ENCODE data around the gene FERMT1. TPM values are rescaled to one million over a fixed set of nuclear protein-coding genes. Genes with fewer than 3 reads are reported as not detected.
"Not testable (repeated sequence)": the region's sequence is repeated elsewhere in the genome, so short reads cannot be mapped to it uniquely, and the experiment has no call there.

Gene FERMT1
- total RNA-seq, 2 donors from 2014 or later: 0.34 to 0.37 TPM

DNA sequence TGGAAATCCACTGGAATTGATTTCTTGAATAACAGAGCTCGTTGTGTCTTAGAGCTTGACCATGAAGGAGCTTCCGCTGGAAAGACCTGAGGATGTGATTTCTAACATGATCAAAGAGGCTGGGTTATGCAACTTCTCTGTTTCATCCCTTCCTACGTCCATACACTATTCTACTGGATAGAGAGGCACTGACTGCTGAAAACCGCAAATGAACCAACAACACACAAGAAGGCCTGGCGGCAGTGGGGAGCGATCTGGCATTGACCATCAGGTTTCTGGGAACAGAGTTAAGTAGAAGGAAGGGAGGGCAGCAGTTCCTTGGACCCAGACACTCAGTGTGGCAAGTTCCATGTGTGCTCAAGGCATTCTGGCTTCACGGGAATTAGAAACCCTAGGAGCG is 82.3 kb downstream of the FERMT1 start:
- DNase-seq (no peak), ATAC-seq (replicated peaks in 1 of 2) (no peak)
- Mint-ChIP-seq H3K9me3 (no peaks in the 10 kb centered on the region), H3K4me3 (no peak overlapping the region), H3K27me3 (ENCODE audit: low read depth) (no peaks in the 10 kb centered on the region), H3K27ac (no peak overlapping the region), H3K4me1 (ENCODE audit: low read depth) (no peaks in the 10 kb centered on the region), H3K36me3 (ENCODE audit: insufficient read depth in 2 of 2) (peaks cover 4 to 12% of the 10 kb centered on the region in 2 donors)

DNA sequence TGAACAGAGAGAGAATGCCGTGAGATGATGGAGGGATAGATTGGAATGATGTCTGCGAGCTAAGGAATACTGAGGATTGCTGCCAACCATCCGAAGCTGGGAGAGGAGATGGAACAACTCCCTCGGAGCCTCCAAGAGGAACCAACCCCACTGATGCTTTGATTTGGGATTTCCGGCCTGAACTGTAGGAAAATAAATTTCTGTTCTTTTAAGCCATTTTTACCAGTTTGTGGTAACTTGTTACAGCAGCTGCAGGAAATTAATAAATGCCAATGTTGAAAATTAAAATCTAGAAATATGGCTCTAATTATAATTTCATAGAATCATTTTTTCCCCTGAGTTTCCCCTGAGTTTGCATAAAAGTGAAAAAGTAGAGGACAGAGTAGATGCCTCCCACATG is 83.1 kb downstream of the FERMT1 start:
- ATAC-seq (replicated peaks in 1 of 2) (no peak), DNase-seq (no peak)
- no peaks in the 10 kb centered on the region for H3K9me3 Mint-ChIP-seq
- no peak overlapping the region for H3K4me3 Mint-ChIP-seq
- no peak overlapping the region for H3K27ac Mint-ChIP-seq
- H3K27me3 Mint-ChIP-seq (ENCODE audit: low read depth): no peaks in the 10 kb centered on the region
- peaks cover 4 to 13% of the 10 kb centered on the region in 2 donors for H3K36me3 Mint-ChIP-seq (ENCODE audit: insufficient read depth in 2 of 2)
- no peaks in the 10 kb centered on the region for H3K4me1 Mint-ChIP-seq (ENCODE audit: low read depth)

DNA sequence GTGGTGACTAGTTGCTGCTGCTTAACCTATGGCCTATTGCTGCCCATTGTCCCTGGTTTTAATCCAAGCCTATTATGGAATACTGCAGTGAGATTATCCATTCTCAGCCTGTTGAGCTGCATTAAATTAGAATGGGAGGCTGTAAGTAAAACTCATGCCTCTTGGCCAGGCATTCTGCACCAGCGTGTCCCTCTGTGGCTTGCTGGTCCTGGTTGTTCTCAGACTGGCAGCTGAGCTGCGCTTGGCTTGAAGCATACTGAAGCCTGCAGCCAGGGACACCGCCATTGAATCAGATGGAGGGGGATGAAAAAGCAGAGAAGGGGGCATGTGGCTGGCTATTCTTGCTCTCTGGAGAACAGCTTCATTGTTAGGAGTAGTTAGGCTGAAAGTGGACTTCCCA is 84.6 kb downstream of the FERMT1 start:
- H3K9me3 Mint-ChIP-seq: no peaks in the 10 kb centered on the region
- DNase-seq (no peak), ATAC-seq (replicated peaks in 1 of 2) (no peak)
- H3K27me3 Mint-ChIP-seq (ENCODE audit: low read depth): no peaks in the 10 kb centered on the region
- no peak overlapping the region for H3K4me3 Mint-ChIP-seq
- peaks cover 9 to 16% of the 10 kb centered on the region in 2 donors for H3K36me3 Mint-ChIP-seq (ENCODE audit: insufficient read depth in 2 of 2)
- H3K27ac Mint-ChIP-seq: no peak overlapping the region
- H3K4me1 Mint-ChIP-seq (ENCODE audit: low read depth): no peaks in the 10 kb centered on the region

DNA sequence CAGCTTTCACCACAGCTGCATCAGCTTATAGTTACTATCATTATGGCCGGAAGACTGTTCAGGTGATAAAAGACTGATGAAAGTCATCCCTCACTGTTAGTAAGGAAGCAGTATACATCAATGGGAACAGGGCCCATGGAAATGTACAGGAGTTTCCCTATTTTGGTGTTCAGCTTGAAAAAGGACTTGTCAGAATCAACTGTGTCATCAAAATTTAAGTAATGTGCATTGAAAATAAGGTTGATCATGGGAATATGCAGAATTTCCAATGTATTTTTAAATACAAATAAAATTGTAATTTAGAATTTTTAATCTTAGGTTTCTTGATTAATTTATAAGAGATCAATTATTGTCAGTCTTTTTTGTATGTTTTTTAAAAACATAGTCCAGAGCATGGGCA is 85.7 kb downstream of the FERMT1 start:
- DNase-seq: no peak
- no peaks in the 10 kb centered on the region for H3K4me1 Mint-ChIP-seq (ENCODE audit: low read depth)

DNA sequence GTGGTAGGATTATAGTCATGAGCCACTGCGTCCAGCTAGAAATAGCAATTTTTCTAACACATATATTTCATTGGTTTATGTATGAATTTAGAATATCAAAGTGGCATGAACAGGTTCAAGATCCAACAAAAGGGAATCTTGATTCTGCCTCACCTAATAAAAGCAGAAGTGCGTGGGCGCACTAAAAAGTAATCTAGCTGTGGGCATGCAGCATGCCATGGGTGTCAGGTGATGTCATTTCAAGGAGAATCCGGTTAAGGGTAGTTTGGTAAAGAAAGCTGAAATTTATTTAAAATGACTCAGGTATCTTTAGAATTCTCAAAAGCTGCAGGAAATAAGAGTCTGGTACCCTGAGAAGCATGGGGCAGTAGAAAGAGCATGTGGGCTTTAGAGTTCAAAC is 86.6 kb downstream of the FERMT1 start:
- ATAC-seq (replicated peaks in 1 of 2): no peak
- H3K9me3 Mint-ChIP-seq: no peaks in the 10 kb centered on the region
- H3K27ac Mint-ChIP-seq: no peak overlapping the region
- no peaks in the 10 kb centered on the region for H3K27me3 Mint-ChIP-seq (ENCODE audit: low read depth)
- DNase-seq: no peak
- H3K36me3 Mint-ChIP-seq (ENCODE audit: insufficient read depth in 2 of 2): peaks cover 9 to 19% of the 10 kb centered on the region in 2 donors
- no peak overlapping the region for H3K4me3 Mint-ChIP-seq
- no peaks in the 10 kb centered on the region for H3K4me1 Mint-ChIP-seq (ENCODE audit: low read depth)

More for the DNA sequence above, 85.7 kb downstream of the FERMT1 start:
- H3K9me3 Mint-ChIP-seq: no peaks in the 10 kb centered on the region
- no peak overlapping the region for H3K27ac Mint-ChIP-seq
- no peak overlapping the region for H3K4me3 Mint-ChIP-seq
- H3K36me3 Mint-ChIP-seq (ENCODE audit: insufficient read depth in 2 of 2): peaks cover 9 to 16% of the 10 kb centered on the region in 2 donors
- H3K27me3 Mint-ChIP-seq (ENCODE audit: low read depth): no peaks in the 10 kb centered on the region
- ATAC-seq (replicated peaks in 1 of 2): no peak

DNA sequence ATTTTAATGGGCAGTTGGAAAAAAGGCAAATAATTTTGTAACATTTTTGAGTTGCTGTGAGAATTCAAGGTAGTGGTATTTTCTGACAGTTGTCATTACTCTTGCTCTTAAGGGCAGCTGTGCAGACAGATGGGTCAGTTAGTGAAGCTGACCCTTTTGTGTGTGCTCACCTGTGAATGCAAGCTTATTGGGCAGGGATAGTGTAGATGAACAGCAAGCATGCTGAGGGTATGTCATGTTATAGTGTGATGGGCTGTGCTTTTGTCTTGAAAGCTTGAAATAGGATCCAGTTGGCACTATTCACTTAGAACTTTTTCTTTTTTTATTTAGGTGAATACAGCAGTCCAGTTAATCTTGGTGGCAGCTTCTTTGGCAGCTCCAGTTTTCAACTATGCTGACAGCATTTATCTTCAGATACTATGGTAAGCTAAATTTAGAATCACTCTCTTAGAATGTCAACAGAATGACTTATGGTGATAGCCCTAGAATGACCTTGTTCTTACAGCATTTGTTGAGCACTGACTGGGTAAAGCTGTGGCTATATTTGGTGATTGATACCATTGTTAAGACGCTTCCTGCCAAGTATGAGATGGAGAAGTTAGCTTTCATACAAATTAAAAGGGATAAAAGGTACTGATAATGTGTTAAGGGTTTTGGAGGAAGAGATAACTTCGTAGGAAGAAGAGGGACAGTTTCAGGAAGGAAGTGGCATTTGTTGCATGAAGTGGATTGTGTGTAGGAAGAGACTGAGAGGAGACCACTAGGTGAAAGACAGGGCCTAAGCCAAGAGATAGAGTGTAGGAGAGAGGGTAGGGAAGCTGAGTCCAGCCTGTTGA is 88.5 kb downstream of the FERMT1 start:
- ATAC-seq (replicated peaks in 1 of 2) (no peak), DNase-seq (no peak)
- Mint-ChIP-seq H3K27me3 (ENCODE audit: low read depth) (no peaks in the 10 kb centered on the region), H3K4me3 (no peak overlapping the region), H3K4me1 (ENCODE audit: low read depth) (peaks cover 8% of the 10 kb centered on the region), H3K9me3 (no peaks in the 10 kb centered on the region), H3K27ac (peak overlapping the region; percentile 15), H3K36me3 (ENCODE audit: insufficient read depth in 2 of 2) (peaks cover 6 to 12% of the 10 kb centered on the region in 2 donors)

DNA sequence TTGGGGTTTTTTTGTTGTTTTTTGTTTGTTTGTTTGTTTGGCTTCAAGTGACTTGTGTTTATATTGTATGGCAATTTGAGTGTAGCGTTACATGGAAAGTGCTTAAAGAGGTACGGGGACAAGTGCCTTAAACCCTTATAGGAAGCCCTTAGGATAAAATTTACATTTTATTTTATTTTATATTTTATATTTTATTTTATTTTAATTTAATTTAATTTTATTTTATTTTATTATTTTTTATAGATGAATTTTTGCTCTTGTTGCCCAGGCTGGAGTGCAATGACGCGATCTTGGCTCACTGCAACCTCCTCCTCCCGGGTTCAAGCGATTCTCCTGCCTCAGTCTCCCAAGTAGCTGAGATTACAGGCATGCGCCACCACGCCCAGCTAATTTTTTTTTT is 89.9 kb downstream of the FERMT1 start:
- peaks cover 15% of the 10 kb centered on the region for H3K4me1 Mint-ChIP-seq (ENCODE audit: low read depth)
- DNase-seq; ATAC-seq (replicated peaks in 1 of 2); H3K4me3 Mint-ChIP-seq; H3K27ac Mint-ChIP-seq; H3K27me3 Mint-ChIP-seq (ENCODE audit: low read depth); H3K9me3 Mint-ChIP-seq: not testable (repeated sequence)
- H3K36me3 Mint-ChIP-seq (ENCODE audit: insufficient read depth in 2 of 2): peaks cover 6 to 14% of the 10 kb centered on the region in 2 donors

DNA sequence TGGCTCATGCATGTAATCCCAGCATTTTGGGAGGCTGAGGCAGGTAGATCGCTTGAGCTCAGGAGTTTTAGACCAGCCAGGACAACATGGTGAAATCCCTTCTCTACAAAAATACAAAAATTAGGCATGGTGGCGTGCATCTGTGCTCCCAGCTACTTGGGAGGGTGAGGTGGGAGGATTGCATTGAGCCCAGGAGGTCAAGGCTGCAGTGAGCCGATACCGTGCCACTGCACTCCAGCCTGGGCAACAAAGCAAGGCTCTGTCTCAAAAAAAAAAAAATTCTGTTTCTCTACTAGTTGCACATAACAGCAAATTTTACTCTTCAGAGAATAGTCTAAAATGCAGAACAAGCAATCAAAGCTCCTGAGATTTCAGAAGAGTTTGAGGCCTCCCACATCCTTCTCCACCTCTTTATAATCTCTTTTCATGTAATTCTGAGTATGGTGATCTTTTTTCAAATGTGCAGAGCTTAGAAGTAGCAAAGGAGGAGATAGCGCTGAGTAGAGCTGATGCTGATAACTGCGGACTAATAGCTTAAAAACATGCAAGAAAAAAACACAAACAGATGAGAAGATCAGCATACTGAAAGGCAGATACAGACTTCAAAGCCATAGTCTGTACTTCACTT is 92.3 kb downstream of the FERMT1 start:
- Mint-ChIP-seq H3K36me3 (ENCODE audit: insufficient read depth in 2 of 2) (peaks cover 7 to 15% of the 10 kb centered on the region in 2 donors), H3K9me3 (no peaks in the 10 kb centered on the region), H3K27ac (no peak overlapping the region), H3K27me3 (ENCODE audit: low read depth) (no peaks in the 10 kb centered on the region), H3K4me1 (ENCODE audit: low read depth) (peaks cover 22% of the 10 kb centered on the region), H3K4me3 (no peak overlapping the region)
- DNase-seq (no peak), ATAC-seq (replicated peaks in 1 of 2) (no peak)

DNA sequence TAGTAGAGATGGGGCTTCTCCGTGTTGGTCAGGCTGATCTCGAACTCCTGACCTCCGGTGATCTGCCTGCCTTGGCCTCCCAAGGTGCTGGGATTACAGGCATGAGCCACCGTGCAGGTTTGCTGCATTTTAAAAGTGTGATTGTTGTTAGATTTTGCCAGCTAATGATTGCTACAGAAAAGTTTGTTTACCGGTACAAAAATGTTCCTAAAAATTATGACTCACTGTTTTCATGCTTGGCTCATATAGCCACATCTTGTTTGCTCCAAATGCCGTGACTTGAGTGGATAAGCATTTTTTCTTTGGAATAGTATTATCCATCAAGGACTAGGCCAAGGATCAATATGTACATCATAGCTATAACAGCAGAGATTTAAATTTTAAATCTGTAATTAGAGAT is 93.3 kb downstream of the FERMT1 start:
- Mint-ChIP-seq H3K36me3 (ENCODE audit: insufficient read depth in 2 of 2) (peaks cover 7 to 23% of the 10 kb centered on the region in 2 donors), H3K9me3 (no peaks in the 10 kb centered on the region)
- no peak for ATAC-seq (replicated peaks in 1 of 2)

DNA sequence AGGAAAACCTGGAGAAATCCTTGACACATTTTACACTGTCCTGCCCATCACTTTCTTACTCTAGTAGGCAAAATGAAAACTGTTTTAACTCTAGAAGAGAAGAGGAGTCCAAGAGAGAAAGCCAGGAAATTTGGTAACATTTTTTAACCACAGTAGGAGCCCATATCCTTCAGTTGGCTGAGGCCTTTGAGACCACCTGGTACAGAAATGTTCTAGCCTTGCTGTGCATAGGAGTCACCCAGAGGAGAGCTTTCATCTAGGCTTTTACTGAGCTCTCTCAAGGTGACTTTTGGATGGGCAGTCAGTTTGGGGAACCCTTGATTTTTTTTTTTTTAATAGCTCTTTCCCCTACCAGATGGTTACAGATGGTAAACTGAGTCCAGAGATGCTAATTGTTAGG is 94.0 kb downstream of the FERMT1 start:
- H3K27me3 Mint-ChIP-seq (ENCODE audit: low read depth): no peaks in the 10 kb centered on the region
- DNase-seq: no peak
- no peak overlapping the region for H3K4me3 Mint-ChIP-seq
- H3K27ac Mint-ChIP-seq: peak overlapping the region; percentile 42
- peaks cover 9 to 26% of the 10 kb centered on the region in 2 donors for H3K36me3 Mint-ChIP-seq (ENCODE audit: insufficient read depth in 2 of 2)
- H3K9me3 Mint-ChIP-seq: no peaks in the 10 kb centered on the region
- ATAC-seq (replicated peaks in 1 of 2): no peak
- H3K4me1 Mint-ChIP-seq (ENCODE audit: low read depth): peaks cover 30% of the 10 kb centered on the region

More for the DNA sequence above, 93.3 kb downstream of the FERMT1 start:
- Mint-ChIP-seq H3K27me3 (ENCODE audit: low read depth) (no peaks in the 10 kb centered on the region), H3K4me1 (ENCODE audit: low read depth) (peaks cover 26% of the 10 kb centered on the region), H3K27ac (no peak overlapping the region), H3K4me3 (no peak overlapping the region)
- no peak for DNase-seq

DNA sequence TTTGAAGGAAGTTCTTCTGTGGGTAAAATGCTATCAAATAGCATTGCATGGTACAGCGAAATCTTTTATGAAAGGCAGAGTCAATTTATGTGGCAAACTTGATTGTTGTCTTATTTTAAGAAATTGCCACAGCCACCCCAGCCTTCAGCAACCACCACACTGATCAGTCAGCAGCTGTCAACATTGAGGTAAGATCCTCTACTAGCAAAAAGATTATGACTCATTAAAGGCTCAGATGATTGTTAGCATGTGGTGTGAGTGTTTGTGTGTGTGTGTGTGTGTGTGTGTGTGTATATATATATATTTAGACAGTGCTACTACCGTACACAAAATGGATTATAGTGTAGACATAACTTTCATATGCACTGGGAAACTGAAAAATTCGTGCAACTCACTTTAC is 96.8 kb downstream of the FERMT1 start:
- H3K27ac Mint-ChIP-seq: no peak overlapping the region
- peak; percentile 90 for ATAC-seq (replicated peaks in 1 of 2)
- DNase-seq: peak; percentile 7 to 37
- H3K27me3 Mint-ChIP-seq (ENCODE audit: low read depth): no peaks in the 10 kb centered on the region
- H3K36me3 Mint-ChIP-seq (ENCODE audit: insufficient read depth in 2 of 2): peaks cover 11 to 41% of the 10 kb centered on the region in 2 donors
- H3K4me1 Mint-ChIP-seq (ENCODE audit: low read depth): peaks cover 31% of the 10 kb centered on the region
- no peaks in the 10 kb centered on the region for H3K9me3 Mint-ChIP-seq
- no peak overlapping the region for H3K4me3 Mint-ChIP-seq

Measured in activated T-cell treated with anti-CD3 and anti-CD28 coated beads, Interleukin-2, amount 50 U/mL, for 72 hours (primary cell).